Calu3 (cell line): ENCODE results near the gene NLRP6. TPM values are rescaled to one million over a fixed set of nuclear protein-coding genes. Genes with fewer than 3 reads are reported as not detected.

Experiments
- BruUV-seq: library from RNA; stranded (reverse); fragments of 400-500 nt; replicated peaks from 2 replicates; lab custom pipeline; 2021; lab: Mats Ljungman, UMichigan
- CTCF ChIA-PET: fragments of 300-600 bp; sonication (Branson Sonifier 250); formaldehyde crosslinking; loops from one replicate; lab custom pipeline; 2022; ENCODE audit warnings: antibody characterized with exemption; lab: Charles Lee
- DNase-seq: peaks from one replicate; pipeline ENCODE4 v3.0.0; 2022
- H3K27ac Mint-ChIP-seq: one replicate; pipeline ENCODE4 v1.8.0; 2022; ENCODE audit warnings: mixed read lengths; ENCODE audit not compliant: unreplicated experiment
- H3K27me3 Mint-ChIP-seq: one replicate; pipeline ENCODE4 v1.8.0; 2022; ENCODE audit warnings: mixed read lengths; ENCODE audit not compliant: unreplicated experiment
- H3K36me3 Mint-ChIP-seq: one replicate; pipeline ENCODE4 v1.8.0; 2022; ENCODE audit warnings: mild to moderate bottlenecking, moderate library complexity, mixed read lengths; ENCODE audit not compliant: insufficient read depth, unreplicated experiment
- H3K4me1 Mint-ChIP-seq: one replicate; pipeline ENCODE4 v1.8.0; 2022; ENCODE audit warnings: mild to moderate bottlenecking, low read depth, mixed read lengths; ENCODE audit not compliant: unreplicated experiment
- H3K4me3 Mint-ChIP-seq: one replicate; pipeline ENCODE4 v1.8.0; 2022; ENCODE audit warnings: mild to moderate bottlenecking, low read depth, moderate library complexity, mixed read lengths; ENCODE audit not compliant: unreplicated experiment
- H3K9me3 Mint-ChIP-seq: one replicate; pipeline ENCODE4 v1.8.0; 2022; ENCODE audit warnings: low read depth, mixed read lengths; ENCODE audit not compliant: unreplicated experiment
- intact Hi-C: fragments of 100-400 bp; cut with micrococcal nuclease; formaldehyde crosslinking; loops from one replicate; pipeline ENCODE4 v1.10.0; 2022; ENCODE audit not compliant: unreplicated experiment
- total RNA-seq: library from RNA; stranded (reverse); gene quantifications from 2 replicates; pipeline ENCODE4 v1.2.3, GENCODE V29; 2022
- TF ChIP-seq, protein P1 (sequence below): fragments of 200-600 bp; IDR thresholded peaks from one replicate; pipeline ENCODE4 v1.8.0; 2022; ENCODE audit warnings: antibody characterized with exemption; ENCODE audit not compliant: unreplicated experiment

The NLRP6 gene
- total RNA-seq, 1 experiment from 2014 or later = not detected

DNA sequence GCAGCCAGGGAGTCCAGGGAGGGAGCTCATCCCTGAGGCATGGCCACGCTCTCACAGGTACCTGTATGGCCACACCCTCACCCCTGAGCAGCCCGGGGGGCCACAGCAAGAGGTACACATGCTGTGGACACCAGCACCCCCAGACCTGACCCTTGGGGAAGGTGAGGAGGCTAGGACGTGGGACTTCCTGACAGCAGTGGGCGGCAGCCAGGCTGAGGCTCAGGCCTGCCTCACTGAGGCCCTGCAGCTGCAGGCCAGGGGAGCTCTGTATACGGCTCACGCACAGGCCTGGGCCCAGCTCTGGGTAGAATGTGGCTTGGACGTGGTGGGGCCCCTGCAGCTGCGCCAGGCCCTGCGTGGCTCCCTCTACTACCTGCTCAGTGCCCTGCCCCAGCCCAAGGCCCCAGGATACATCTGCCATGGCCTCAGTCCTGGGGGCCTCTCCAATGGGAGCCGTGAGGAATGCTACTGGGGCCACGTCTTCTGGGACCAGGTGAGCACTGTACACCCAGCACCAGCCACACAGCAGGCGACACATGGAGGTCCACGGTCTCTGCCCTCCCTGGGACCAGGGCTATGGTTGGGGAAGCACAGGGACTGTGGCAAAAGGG, 12.5 kb downstream of the NLRP6 start:
- TF ChIP-seq, protein P1, sequence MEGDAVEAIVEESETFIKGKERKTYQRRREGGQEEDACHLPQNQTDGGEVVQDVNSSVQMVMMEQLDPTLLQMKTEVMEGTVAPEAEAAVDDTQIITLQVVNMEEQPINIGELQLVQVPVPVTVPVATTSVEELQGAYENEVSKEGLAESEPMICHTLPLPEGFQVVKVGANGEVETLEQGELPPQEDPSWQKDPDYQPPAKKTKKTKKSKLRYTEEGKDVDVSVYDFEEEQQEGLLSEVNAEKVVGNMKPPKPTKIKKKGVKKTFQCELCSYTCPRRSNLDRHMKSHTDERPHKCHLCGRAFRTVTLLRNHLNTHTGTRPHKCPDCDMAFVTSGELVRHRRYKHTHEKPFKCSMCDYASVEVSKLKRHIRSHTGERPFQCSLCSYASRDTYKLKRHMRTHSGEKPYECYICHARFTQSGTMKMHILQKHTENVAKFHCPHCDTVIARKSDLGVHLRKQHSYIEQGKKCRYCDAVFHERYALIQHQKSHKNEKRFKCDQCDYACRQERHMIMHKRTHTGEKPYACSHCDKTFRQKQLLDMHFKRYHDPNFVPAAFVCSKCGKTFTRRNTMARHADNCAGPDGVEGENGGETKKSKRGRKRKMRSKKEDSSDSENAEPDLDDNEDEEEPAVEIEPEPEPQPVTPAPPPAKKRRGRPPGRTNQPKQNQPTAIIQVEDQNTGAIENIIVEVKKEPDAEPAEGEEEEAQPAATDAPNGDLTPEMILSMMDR = no peak
- Mint-ChIP-seq H3K27me3 (peaks cover 38% of the 10 kb centered on the region), H3K36me3 (peaks cover 13% of the 10 kb centered on the region), H3K4me1 (peaks cover 9% of the 10 kb centered on the region), H3K9me3 (no peaks in the 10 kb centered on the region), H3K4me3 (peak overlapping the region; percentile 75), H3K27ac (no peak overlapping the region)
- DNase-seq = no peak
- BruUV-seq = no TSS peak
- CTCF ChIA-PET = no interaction called here
- intact Hi-C loops = no loop called here

DNA sequence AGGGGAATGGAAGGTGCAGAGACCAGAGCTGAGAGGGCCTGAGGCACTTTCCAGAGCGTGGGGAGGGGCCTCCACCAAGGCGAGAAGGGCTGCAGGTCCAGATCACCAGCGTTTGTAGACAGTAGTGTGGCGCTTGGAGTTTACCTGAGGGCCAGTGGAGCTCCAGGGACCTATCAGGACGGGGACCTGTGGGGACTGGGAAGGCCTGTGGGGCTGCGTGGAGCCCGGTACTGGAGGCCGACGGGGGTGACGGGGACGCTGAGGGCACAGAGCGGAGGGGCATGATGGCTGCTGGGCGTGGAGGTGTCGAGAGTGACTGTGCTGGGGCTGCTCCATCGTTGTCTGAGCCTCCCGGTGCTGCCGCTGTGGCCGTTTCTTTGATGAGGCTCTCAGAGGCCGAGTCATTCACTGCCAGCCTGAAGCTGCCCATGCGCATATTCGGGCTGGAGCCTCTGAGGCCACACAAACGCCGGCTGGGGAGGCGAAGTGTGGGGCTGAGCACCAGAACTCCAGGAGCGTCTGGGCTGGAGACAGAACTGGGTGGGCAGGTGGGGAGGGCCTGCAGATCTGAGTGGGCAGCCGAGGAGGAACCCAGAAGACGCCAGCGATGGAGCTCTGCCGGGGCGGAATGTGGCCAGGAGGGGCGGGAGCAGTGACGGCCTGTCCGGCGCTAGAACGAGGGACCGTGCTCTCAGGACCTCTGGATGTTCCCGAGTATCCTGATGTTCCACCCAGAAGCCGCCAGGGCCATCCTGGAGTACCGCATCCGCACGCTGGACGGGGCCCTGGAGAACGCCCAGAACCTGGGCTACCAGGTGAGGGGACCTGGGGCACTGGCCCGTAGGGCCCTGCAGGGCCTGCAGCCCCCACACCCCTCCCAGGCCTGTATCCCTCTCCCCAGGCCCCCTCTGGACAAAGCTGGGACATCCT, 13.3 kb downstream of the NLRP6 start:
- H3K9me3 Mint-ChIP-seq = no peaks in the 10 kb centered on the region
- H3K4me3 Mint-ChIP-seq = no peak overlapping the region
- DNase-seq = no peak
- no peak overlapping the region for H3K27ac Mint-ChIP-seq
- TF ChIP-seq, protein P1 = no peak
- H3K36me3 Mint-ChIP-seq = peaks cover 13% of the 10 kb centered on the region
- CTCF ChIA-PET = no interaction called here
- intact Hi-C loops = no loop called here
- no TSS peak for BruUV-seq
- H3K4me1 Mint-ChIP-seq = peaks cover 9% of the 10 kb centered on the region
- H3K27me3 Mint-ChIP-seq = peaks cover 38% of the 10 kb centered on the region

DNA sequence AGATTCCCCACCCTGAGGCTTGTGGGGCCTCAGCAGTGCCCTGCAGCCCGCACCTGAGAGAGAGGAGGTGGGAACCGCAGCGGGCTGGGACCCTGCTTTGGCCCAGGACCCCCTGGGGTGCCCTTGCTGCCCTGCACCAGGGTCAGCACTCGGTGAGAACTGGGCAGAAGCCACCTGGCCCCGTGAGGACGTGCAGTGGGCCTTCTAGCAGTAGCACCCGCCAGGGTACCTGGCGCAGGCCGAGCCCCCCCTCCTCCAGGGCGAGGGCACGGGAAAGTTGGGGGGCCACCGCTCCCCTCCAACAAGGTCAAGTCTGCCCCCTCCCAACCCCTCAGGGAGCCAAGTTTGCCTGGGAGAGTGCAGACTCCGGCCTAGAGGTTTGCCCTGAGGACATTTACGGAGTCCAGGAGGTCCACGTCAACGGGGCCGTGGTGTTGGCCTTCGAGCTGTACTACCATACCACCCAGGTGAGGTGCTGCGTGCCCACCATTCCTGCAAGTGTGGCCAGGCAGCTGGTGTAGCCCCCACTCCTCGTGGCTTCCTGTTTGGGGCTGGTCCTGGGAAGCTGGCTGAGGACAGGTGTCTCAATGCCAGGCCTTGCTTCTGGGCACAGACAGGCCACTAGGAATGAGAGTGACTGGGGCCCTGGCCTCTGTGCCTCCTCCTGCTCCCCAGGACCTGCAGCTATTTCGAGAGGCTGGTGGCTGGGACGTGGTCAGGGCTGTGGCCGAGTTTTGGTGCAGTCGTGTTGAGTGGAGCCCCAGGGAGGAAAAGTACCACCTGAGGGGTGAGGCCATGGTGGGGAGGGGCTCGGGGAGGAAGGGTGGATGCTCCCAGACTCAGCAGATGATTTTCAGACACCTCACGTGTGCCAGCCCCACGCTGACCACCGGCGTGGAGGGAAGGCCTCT, 14.3 kb downstream of the NLRP6 start:
- BruUV-seq = no TSS peak
- Mint-ChIP-seq H3K9me3 (no peaks in the 10 kb centered on the region), H3K27ac (no peak overlapping the region), H3K4me1 (peaks cover 9% of the 10 kb centered on the region), H3K4me3 (no peak overlapping the region), H3K36me3 (peaks cover 13% of the 10 kb centered on the region), H3K27me3 (peaks cover 38% of the 10 kb centered on the region)
- intact Hi-C loops = no loop called here
- TF ChIP-seq, protein P1 = no peak
- DNase-seq = no peak
- CTCF ChIA-PET = no interaction called here

DNA sequence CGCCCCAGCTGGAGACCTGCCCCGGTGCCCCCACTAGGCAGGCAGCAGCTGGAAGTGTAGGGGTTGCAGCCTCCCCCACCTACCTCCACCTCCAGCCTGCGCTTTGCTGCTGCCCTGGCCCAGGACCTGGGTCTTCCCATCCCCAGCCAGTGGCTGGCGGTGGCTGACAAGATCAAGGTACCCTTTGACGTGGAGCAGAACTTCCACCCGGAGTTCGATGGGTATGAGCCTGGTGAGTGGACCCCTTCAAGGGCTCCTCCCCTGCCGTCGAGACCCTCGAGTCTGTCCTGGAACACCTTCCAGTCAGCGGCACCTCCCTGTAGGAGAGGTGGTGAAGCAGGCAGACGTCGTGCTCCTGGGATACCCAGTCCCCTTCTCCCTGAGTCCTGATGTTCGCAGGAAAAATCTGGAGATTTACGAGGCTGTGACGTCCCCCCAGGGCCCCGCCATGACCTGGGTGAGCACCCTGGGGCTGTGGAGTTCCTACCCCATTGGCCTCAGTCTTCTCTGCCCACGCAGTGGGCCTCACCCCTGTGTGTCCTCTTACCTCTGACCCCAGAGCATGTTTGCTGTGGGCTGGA, 15.2 kb downstream of the NLRP6 start:
- Mint-ChIP-seq H3K9me3 (no peaks in the 10 kb centered on the region), H3K4me1 (no peaks in the 10 kb centered on the region), H3K36me3 (peaks cover 10% of the 10 kb centered on the region), H3K4me3 (no peak overlapping the region), H3K27me3 (peaks cover 38% of the 10 kb centered on the region), H3K27ac (no peak overlapping the region)
- intact Hi-C loops = no loop called here
- no peak for DNase-seq
- TF ChIP-seq, protein P1 = no peak
- no TSS peak for BruUV-seq
- CTCF ChIA-PET = no interaction called here
